ENCODE measurements around the gene PALM.

DNA sequence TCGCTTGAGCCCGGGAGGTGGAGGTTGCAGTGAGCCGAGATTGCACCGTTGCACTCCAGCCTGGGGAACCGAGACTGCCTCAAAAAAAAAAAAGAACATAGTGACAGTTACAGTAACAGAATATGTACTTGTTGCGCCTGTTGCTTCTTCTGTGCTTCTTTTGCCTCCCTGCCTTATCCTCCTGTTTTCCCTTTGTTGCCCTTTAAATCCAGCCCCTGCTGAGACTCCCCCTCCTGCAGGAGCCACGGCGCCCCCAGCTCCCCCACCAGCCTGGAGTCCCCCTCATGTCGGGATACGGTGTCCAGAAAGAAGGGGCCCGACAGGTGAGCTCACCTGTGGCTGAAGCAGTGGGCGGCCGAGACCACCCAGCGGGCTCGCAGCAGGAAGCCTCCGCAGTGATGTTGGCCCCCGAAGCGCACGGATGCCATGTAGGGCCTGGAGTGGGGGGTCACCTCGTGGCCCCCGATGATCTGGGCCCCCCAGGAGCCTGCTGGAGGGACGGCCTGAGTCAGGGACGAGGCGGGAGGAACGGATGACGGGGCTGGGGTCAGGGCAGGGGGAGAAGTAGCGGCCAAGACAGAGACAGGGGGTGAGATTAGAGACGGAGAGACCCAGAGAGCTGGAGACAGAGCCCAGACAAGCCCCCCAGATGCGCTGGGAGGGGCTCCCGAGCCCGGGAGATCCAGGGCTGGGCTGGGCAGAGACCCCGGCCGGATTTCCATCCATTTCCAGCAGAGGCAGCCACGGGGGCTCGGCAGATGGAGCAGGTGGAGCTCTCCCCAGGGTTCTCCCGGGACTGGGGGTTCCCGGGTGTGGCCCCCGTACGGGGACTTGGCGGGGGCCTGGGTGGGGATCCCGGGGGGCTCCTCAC is 14.0 kb upstream of the PALM start:
- TF ChIP-seq L3MBTL2 (conservative IDR thresholded peaks at IDR 0.05): no peak
- TF ChIP-seq, protein P1, sequence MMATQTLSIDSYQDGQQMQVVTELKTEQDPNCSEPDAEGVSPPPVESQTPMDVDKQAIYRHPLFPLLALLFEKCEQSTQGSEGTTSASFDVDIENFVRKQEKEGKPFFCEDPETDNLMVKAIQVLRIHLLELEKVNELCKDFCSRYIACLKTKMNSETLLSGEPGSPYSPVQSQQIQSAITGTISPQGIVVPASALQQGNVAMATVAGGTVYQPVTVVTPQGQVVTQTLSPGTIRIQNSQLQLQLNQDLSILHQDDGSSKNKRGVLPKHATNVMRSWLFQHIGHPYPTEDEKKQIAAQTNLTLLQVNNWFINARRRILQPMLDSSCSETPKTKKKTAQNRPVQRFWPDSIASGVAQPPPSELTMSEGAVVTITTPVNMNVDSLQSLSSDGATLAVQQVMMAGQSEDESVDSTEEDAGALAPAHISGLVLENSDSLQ (IDR thresholded peaks at IDR 0.05): no peak
- TF ChIP-seq BHLHE40 (IDR thresholded peaks at IDR 0.05; ENCODE audit: borderline replicate concordance): no peak
- no peak for TF ChIP-seq ELF4 (IDR thresholded peaks at IDR 0.05)
- TF ChIP-seq FOXM1 (IDR thresholded peaks at IDR 0.05; ENCODE audit: borderline replicate concordance): no peak
- TF ChIP-seq SUZ12 (IDR thresholded peaks at IDR 0.05): no peak
- no peak for TF ChIP-seq HDGF (IDR thresholded peaks at IDR 0.05; ENCODE audit: borderline replicate concordance)
- no peak for TF ChIP-seq ARNT (IDR thresholded peaks at IDR 0.05)
- TF ChIP-seq SP1 (IDR thresholded peaks at IDR 0.05): no peak
- TF ChIP-seq NFRKB (IDR thresholded peaks at IDR 0.05): no peak
- no peak for TF ChIP-seq FOXK2 (IDR thresholded peaks at IDR 0.05)
- TF ChIP-seq TARDBP (IDR thresholded peaks at IDR 0.05): no peak
